ENCODE results near the gene DMBT1.
"Not testable (repeated sequence)": the region's sequence is repeated elsewhere in the genome, so short reads cannot be mapped to it uniquely, and the experiment has no call there.

The DMBT1 gene

GRCh38 chr10:122588381-122588780 lies 27.8 kb downstream of the DMBT1 start:
- no peak for DNase-seq

- no peak for DNase-seq
These were observed 29.6 kb downstream of the DMBT1 start for GRCh38 chr10:122590153-122590552.

GRCh38 chr10:122591736-122592135 lies 31.2 kb downstream of the DMBT1 start:
- no peak for DNase-seq

GRCh38 chr10:122592161-122592560 lies 31.6 kb downstream of the DMBT1 start:
- DNase-seq: no peak

- no peak for DNase-seq
These were observed 57.1 kb downstream of the DMBT1 start for GRCh38 chr10:122617476-122618270.

GRCh38 chr10:122618461-122619165 lies 58.1 kb downstream of the DMBT1 start:
- DNase-seq: no peak

GRCh38 chr10:122620961-122621360 lies 60.4 kb downstream of the DMBT1 start:
- DNase-seq: not testable (repeated sequence)

- no peak for DNase-seq
These were observed 64.0 kb downstream of the DMBT1 start for GRCh38 chr10:122624546-122624945.

GRCh38 chr10:122630526-122630925 lies 70.0 kb downstream of the DMBT1 start:
- DNase-seq: no peak

- DNase-seq: no peak
These were observed 71.5 kb downstream of the DMBT1 start for GRCh38 chr10:122632031-122632430.

- no peak for DNase-seq
These were observed 72.0 kb downstream of the DMBT1 start for GRCh38 chr10:122632576-122632975.

GRCh38 chr10:122636953-122637352 lies 76.4 kb downstream of the DMBT1 start:
- DNase-seq: no peak

GRCh38 chr10:122637376-122637775 lies 76.8 kb downstream of the DMBT1 start:
- DNase-seq: no peak

GRCh38 chr10:122638106-122638505 lies 77.6 kb downstream of the DMBT1 start:
- DNase-seq: no peak

GRCh38 chr10:122639801-122640200 lies 79.2 kb downstream of the DMBT1 start:
- DNase-seq: no peak

- DNase-seq: no peak
These were observed 80.4 kb downstream of the DMBT1 start for GRCh38 chr10:122640921-122641320.

GRCh38 chr10:122642726-122643605 lies 82.4 kb downstream of the DMBT1 start:
- no peak for DNase-seq

GRCh38 chr10:122643931-122644534 lies 83.5 kb downstream of the DMBT1 start:
- DNase-seq: no peak

GRCh38 chr10:122646511-122647382 lies 86.2 kb downstream of the DMBT1 start:
- no peak for DNase-seq

- DNase-seq: no peak
These were observed 86.9 kb downstream of the DMBT1 start for GRCh38 chr10:122647383-122647968.

All from NCI-H1930 (cell line).